GM18520 (cell line): ENCODE results near the gene TUBGCP4.
A peak's percentile ranks its signal among the peaks of the same experiment; 100 is the strongest.
"Not testable (repeated sequence)": the region's sequence is repeated elsewhere in the genome, so short reads cannot be mapped to it uniquely, and the experiment has no call there.

Experiments
- ATAC-seq: cut with Tn5 transposase; IDR thresholded peaks from one replicate; pipeline ENCODE4 v1.9.1; 2021; ENCODE audit not compliant: unreplicated experiment

The TUBGCP4 gene, protein sequence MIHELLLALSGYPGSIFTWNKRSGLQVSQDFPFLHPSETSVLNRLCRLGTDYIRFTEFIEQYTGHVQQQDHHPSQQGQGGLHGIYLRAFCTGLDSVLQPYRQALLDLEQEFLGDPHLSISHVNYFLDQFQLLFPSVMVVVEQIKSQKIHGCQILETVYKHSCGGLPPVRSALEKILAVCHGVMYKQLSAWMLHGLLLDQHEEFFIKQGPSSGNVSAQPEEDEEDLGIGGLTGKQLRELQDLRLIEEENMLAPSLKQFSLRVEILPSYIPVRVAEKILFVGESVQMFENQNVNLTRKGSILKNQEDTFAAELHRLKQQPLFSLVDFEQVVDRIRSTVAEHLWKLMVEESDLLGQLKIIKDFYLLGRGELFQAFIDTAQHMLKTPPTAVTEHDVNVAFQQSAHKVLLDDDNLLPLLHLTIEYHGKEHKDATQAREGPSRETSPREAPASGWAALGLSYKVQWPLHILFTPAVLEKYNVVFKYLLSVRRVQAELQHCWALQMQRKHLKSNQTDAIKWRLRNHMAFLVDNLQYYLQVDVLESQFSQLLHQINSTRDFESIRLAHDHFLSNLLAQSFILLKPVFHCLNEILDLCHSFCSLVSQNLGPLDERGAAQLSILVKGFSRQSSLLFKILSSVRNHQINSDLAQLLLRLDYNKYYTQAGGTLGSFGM

GRCh38 chr15:43370975-43371974 lies at the start of gene TUBGCP4, which contains the start of gene ZSCAN29:
Gene TUBGCP4 (plus strand): TSS chr15:43371101. CDS start chr15:43371355, 254 bp downstream.
Gene ZSCAN29 (minus strand): TSS chr15:43371043. CDS start chr15:43369913, 1,130 bp downstream.
- ATAC-seq = peak; percentile 49

- ATAC-seq = no peak
Measured at GRCh38 chr15:43325039-43325684, 45.7 kb upstream of the TUBGCP4 start.

- no peak for ATAC-seq
Measured at GRCh38 chr15:43329217-43329959, 41.5 kb upstream of the TUBGCP4 start.

DNA sequence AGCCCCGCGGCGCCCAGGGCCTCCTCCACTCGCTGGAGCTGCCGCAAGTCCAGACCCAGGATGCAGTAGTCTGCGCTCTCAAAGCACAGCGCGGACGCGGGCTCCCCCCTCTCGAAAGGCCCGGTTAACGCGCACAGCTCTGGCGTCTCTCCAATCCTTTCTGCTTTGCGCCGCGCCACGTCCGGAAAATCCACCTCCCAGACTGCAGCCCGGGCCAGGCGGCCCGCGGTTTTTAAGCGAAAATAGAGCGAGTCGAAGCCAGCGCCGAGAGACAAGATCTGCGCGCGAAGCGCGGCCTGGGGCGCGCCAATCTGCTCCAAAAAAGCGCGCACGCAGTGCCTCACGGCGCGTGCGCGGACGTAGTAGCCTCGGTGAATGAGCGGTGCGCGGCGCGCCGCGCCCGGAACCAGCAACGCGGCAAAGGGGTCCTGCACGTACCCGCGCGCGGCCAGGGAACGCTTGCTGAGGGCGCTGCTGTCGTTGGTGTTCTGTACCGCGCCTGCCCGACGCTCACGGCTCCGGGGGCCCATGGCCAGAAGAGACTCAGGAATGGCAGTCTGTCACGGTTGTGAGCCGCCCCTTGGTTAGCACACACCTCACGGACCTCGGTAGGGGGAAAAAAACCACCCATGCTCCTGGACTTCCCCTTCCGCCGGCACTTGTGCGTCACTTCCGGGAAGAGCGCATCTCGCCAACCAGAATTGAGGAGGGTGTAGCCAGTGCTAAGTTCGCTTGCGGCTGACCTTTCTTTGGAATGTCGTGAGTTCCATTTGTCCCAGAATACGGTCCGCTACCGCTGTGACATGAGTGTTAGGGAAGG lies 40.7 kb upstream of the TUBGCP4 start, which contains the start of gene LCMT2:
Gene LCMT2, minus strand, starts transcription at position 614 of the 820 bp plus-strand sequence. Its CDS starts 84 bp downstream, at position 530.
- peak; percentile 68 for ATAC-seq

DNA sequence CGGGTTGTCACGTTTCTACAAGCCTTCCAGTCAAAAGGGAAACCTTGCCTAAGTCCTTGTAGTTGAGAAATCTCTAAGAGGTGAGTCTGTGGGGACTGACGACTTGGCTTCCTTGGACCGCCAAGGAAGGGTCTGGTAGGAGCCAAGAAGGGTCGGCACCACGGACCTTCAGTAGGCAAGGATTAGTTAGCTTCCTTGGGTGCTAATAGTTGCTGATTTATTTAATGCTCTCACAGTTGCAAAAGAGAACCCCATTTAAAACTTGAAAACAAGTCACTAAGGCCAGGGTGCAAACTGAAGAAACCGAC lies 40.2 kb upstream of the TUBGCP4 start:
- peak; percentile 6 for ATAC-seq

- no peak for ATAC-seq
Measured at GRCh38 chr15:43346305-43346704, 24.6 kb upstream of the TUBGCP4 start.

DNA sequence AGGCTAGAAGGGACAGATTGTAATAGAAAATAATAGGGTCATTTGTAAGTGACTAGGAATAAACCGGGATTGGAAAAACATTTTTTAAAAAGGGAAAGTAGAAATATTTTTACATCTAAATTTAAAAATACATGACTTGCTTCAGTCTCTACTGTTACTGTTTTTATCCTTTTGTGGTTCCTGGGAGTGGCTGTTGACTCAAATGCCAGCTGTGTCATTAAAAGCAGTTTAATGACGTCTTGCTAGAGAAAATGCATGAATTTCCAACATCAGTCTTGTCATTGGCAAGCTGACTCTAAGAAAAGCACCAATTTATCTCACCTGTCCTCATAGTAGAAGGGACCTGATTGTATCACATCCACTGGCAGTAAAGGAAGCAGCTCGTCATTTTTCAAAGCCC lies 23.8 kb upstream of the TUBGCP4 start:
- ATAC-seq = no peak

DNA sequence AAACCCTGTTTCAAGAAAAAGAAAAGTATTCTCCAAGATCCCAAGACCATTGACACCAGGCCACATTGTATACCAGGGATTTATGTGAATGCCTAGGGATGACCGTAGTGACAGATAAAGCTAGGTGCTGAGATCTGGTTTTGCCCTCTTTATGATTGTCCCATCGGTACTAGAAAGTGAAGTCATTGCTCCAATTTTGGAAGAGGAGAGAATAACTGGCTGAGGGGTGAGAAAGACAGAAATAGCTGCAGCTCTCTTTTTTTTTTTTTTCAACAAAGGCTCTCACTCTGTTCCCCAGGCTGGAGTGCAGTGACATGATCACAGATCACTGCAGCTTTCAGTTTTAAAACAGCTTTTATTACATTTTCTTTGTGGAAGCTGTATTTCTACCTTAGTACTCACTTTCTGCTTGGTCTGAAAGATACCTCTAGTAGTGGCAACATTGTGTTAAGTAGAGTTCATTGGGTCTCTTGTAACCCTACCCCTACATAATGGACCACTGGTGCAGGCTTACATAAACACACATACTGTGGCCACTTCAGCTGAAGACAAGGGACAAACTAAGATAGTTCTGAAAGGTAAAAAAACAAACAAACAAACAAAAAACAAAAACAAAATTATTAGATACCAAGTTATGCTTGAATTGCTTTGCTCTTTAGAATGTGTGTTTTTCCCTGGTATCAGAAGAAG lies 18.1 kb upstream of the TUBGCP4 start:
- no peak for ATAC-seq

DNA sequence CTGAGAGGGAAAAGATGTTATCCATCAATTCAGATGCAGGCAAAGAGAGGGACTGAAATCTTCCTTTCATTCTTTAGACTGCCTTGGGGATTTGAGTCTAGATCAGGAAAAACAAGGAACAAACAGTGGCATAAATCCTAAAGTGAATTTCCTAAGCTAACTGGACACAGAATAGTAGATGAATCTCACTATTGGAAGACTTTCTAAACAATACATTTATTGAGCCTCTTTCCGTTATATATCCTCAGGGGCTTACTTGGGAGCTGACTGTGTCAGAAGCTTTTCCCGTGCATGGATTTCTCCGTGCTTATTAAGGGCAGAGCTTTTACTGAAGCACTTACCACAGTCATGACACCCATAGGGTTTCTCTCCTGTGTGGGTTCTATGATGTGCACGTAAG lies 10.1 kb upstream of the TUBGCP4 start:
- no peak for ATAC-seq

- ATAC-seq = no peak
Measured at GRCh38 chr15:43361313-43361903, 9.5 kb upstream of the TUBGCP4 start.

- ATAC-seq = peak; percentile 9
Measured at GRCh38 chr15:43370310-43370974, 459 bp upstream of the TUBGCP4 start.

- ATAC-seq = no peak
Measured at GRCh38 chr15:43376017-43376705, 5.3 kb downstream of the TUBGCP4 start.

- ATAC-seq = no peak
Measured at GRCh38 chr15:43378601-43379000, 7.7 kb downstream of the TUBGCP4 start.

DNA sequence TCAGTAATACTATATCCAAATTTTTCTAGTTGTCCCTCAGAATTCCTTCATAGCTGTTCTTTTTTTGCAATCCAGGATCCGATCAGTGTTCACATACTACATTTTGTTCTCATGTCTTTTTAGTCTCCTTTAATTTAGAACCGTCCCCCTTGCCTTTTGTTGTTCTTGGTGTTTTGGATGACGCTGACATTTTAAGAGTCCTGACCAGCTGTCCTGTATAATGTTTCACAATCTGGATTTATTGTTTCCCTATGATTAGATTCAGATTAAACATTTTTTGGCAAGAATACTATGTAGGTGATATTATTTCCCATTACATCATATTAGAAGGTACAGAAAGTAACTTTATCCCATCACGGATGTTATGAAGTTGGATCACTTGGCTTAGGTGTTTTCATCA lies 11.4 kb downstream of the TUBGCP4 start:
- no peak for ATAC-seq

DNA sequence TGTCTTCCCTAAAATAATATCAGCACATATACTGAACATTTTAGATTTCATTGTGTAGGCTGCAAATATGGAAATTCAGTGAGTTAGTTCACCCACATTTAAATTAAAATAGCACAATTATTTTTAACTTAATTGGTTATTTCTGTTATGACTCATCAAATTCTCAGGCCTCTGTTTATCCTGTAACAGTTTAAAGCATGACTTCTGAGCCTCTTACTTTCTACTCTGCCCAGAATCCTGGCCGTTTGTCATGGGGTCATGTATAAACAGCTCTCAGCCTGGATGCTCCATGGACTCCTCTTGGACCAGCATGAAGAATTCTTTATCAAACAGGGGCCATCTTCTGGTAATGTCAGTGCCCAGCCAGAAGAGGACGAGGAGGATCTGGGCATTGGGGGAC lies 12.2 kb downstream of the TUBGCP4 start:
- ATAC-seq = no peak

GRCh38 chr15:43390723-43391122 lies 19.8 kb downstream of the TUBGCP4 start:
- no peak for ATAC-seq

GRCh38 chr15:43393592-43393991 lies 22.7 kb downstream of the TUBGCP4 start:
- ATAC-seq = not testable (repeated sequence)
